Fibroblast of skin of right biceps (primary cell): Measurements from ENCODE around the gene TSPY3.
"Not testable (repeated sequence)": the region's sequence is repeated elsewhere in the genome, so short reads cannot be mapped to it uniquely, and the experiment has no call there.

Source experiments
- DNase-seq: peaks from one replicate; pipeline ENCODE4 v3.0.0-alpha.2; 2013

The TSPY3 gene, protein sequence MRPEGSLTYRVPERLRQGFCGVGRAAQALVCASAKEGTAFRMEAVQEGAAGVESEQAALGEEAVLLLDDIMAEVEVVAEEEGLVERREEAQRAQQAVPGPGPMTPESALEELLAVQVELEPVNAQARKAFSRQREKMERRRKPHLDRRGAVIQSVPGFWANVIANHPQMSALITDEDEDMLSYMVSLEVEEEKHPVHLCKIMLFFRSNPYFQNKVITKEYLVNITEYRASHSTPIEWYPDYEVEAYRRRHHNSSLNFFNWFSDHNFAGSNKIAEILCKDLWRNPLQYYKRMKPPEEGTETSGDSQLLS

DNA sequence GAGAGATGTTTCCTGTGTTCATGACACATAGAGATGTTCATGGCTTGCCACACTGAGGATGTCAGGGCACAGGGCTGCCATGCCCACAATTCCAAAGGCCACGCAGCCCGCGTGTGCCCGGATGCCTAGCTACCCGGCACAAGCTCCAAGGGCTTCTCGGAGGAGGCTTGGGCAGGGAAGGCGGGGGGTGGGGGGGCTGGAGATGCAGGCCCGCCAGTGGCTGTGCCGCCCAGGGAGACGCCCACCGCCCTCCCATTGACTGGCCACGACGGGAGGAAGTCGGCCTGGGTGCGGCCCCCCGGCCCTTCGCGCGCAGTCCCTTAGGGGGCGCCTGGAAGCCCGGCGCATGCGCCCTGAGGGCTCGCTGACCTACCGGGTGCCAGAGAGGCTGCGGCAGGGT lies at the start of gene TSPY3:
TSS of gene TSPY3 (plus strand) at position 301 of the 400 bp plus-strand sequence. CDS start at position 347, 46 bp downstream.
- DNase-seq: not testable (repeated sequence)

DNA sequence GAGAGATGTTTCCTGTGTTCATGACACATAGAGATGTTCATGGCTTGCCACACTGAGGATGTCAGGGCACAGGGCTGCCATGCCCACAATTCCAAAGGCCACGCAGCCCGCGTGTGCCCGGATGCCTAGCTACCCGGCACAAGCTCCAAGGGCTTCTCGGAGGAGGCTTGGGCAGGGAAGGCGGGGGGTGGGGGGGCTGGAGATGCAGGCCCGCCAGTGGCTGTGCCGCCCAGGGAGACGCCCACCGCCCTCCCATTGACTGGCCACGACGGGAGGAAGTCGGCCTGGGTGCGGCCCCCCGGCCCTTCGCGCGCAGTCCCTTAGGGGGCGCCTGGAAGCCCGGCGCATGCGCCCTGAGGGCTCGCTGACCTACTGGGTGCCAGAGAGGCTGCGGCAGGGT lies 40.7 kb upstream of the TSPY3 start, which contains the start of gene TSPY8:
TSS of gene TSPY8 (plus strand) at position 301 of the 400 bp plus-strand sequence. CDS start at position 347, 46 bp downstream.
- not testable (repeated sequence) for DNase-seq

DNA sequence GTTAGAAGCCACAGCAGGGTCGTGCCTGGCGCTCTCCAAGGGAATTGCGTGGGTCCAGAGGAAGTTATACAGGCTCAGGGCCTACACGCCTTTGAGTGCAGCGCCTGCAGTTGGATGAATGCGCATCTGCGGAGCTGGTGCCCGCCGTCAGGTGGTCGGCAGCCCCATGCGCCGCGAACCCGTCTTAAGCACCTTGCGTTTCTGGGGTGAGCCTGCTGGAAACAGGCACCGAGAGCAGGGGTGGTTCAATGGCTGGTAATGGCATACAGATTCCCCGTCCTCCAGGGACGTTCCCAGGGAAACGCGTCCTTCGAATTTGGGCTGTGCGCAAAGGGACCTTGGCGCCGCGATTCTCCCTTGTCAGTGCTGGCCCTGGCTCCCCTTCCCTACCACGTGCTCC lies 1.7 kb upstream of the TSPY3 start:
- not testable (repeated sequence) for DNase-seq
